HG02973 (cell line): Measurements from ENCODE around the gene C3orf33.

Experiments used
- ATAC-seq: cut with Tn5 transposase; IDR thresholded peaks from one replicate; pipeline ENCODE4 v1.9.1; 2021; ENCODE audit warnings: moderate library complexity; ENCODE audit not compliant: unreplicated experiment

C3orf33 gene

GRCh38 chr3:155742349-155742965 lies 63.6 kb downstream of the C3orf33 start:
- ATAC-seq, result no peak

- no peak for ATAC-seq
Observed at GRCh38 chr3:155741603-155742002, 64.5 kb downstream of the C3orf33 start.

- no peak for ATAC-seq
Observed at GRCh38 chr3:155741101-155741500, 65.0 kb downstream of the C3orf33 start.

GRCh38 chr3:155739154-155739553 lies 66.9 kb downstream of the C3orf33 start:
- no peak for ATAC-seq

- no peak for ATAC-seq
Observed at GRCh38 chr3:155738580-155739076, 67.5 kb downstream of the C3orf33 start.

GRCh38 chr3:155737844-155738460 lies 68.1 kb downstream of the C3orf33 start:
- peak; percentile 96 for ATAC-seq

GRCh38 chr3:155736381-155736780 lies 69.7 kb downstream of the C3orf33 start:
- ATAC-seq, result no peak

GRCh38 chr3:155730843-155731242 lies 75.2 kb downstream of the C3orf33 start:
- ATAC-seq, result no peak

GRCh38 chr3:155727836-155728235 lies 78.2 kb downstream of the C3orf33 start:
- ATAC-seq, result no peak

GRCh38 chr3:155714295-155714718 lies 91.8 kb downstream of the C3orf33 start:
- no peak for ATAC-seq
